Esophagus squamous epithelium (tissue), 4 donors: ENCODE results near the gene MFN2.

Experiments used
- CTCF ChIP-seq, 6 experiments: fragments of 450-650 bp in 4 of 6; fragments of 200-600 bp in 2 of 6; sonication (generic) in 2 of 6; IDR thresholded peaks; one replicate each; pipeline ENCODE4 v1.5.1; 2016 to 2019; ENCODE audit warnings: antibody characterized with exemption in 6 of 6, mild to moderate bottlenecking in 4 of 6, moderate library complexity in 4 of 6
- POLR2A ChIP-seq, 4 donors: fragments of 450-650 bp; IDR thresholded peaks; one replicate each; pipeline ENCODE4 v1.6.1; 2017; ENCODE audit warnings: antibody characterized with exemption in 4 of 4, mild to moderate bottlenecking in 4 of 4, moderate library complexity in 3 of 4

GRCh38 chr1:12055259-12055658, 75.0 kb downstream of the MFN2 start:
- TF ChIP-seq CTCF (IDR thresholded peaks at IDR 0.05) (no peak), POLR2A (IDR thresholded peaks at IDR 0.05) (no peak)
